GM19397 (cell line): Measurements from ENCODE around the gene BPGM.
"Not testable (repeated sequence)": the region's sequence is repeated elsewhere in the genome, so short reads cannot be mapped to it uniquely, and the experiment has no call there.

ENCODE experiments used
- ATAC-seq: cut with Tn5 transposase; IDR thresholded peaks from one replicate; pipeline ENCODE4 v1.9.1; 2021; ENCODE audit warnings: mild to moderate bottlenecking, moderate library complexity; ENCODE audit not compliant: unreplicated experiment

BPGM gene

DNA sequence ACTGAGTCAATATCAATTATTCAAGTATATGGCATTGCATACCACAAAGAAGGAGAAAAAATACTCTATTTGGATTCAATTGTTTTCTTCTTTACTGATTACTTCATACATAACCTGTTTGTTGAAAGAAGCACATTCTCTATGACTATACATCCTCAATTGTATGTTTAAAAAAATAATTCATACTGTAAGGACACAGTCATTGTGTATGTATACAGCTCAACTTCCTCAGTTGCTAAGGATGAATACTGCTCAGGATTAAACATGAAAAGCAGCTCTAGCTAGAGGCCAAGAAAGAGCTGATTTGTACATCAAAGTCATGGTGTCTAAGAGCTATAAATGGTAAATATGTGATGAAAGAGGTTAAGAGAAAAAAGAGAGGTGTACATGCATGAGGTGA lies 15.8 kb upstream of the BPGM start:
- ATAC-seq: no peak

DNA sequence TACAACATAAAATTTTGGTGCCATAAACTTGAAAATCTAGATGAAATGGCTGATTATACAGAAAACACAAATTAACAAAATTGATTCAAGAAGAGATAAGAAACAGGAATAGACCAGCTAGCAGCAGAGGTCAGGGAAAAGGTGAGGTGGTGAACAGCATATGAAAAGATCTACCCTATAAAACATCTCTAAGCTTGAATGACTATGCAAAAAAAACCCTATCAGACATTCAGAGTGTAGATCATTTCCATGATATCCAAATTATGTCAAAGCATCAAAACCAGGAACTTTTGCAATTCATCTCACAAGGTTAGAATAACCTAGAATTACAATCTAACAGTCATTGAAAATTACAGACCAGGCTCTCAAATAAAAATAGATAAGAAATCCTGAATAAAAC lies 14.6 kb upstream of the BPGM start:
- no peak for ATAC-seq

DNA sequence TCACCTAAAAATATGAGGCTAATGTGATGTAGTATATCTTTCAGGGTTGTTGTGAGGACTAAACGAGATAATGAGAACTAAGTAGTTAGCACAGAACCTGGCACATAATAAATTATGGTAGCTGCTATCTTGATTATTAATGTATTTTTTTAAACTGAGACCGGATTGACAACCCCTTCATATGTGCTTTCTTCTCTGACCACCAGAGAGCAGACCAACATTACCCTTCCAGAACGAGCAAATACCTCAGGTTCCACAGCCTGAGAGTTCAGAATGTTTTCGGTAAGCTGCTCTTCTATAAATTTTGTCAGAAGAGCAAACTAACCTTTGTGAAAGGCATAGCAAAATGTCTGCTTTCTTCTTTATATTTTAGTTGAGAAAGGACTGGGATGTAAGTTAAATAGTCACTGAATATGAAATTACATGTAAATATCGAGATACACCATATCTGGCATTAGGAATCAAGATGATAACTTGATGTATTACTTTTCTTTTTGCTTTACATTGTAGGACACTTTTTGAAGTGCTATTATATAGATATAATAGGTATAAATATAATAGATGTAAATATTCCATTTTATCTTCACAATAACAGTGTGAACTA lies 13.6 kb upstream of the BPGM start:
- ATAC-seq: no peak

DNA sequence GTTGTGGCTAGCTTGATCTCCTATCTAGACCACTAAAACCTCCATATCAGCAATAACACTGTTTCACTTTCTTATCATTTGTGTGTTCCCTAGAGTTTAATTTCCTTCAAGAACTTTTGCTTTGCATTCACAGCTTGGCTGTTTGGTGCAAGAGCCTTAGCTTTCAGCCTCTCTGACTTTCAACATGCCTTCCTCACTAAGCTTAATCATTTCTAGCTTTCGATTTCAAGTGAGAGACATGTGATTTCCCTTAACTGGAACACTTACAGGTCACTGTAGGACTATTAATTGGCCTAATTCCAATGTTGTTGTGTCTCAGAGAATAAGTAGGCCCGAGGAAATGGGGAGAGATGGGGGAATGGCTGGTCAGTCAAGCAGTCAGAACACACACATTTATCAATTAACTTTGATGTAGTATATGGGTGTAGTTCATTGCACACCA lies 10.6 kb upstream of the BPGM start:
- peak; percentile 89 for ATAC-seq

DNA sequence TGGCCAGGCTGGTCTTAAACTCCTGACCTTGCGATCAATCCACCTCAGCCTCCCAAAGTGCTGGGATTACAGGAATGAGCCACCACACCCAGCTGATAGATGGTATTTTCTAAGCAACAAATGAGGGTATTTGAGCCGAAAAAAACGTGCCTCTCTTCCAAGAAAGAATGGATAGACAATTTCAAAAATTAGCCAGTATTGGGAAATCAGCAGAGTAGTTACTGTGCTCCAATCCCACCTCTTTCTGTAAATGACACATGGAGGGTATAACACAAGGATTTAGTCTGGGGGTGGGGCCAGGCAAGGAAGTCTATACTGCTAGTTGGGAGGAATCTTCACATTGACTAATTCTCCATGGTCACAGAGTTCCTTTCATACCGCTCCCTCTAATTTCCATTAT lies 9.2 kb upstream of the BPGM start:
- ATAC-seq: no peak

DNA sequence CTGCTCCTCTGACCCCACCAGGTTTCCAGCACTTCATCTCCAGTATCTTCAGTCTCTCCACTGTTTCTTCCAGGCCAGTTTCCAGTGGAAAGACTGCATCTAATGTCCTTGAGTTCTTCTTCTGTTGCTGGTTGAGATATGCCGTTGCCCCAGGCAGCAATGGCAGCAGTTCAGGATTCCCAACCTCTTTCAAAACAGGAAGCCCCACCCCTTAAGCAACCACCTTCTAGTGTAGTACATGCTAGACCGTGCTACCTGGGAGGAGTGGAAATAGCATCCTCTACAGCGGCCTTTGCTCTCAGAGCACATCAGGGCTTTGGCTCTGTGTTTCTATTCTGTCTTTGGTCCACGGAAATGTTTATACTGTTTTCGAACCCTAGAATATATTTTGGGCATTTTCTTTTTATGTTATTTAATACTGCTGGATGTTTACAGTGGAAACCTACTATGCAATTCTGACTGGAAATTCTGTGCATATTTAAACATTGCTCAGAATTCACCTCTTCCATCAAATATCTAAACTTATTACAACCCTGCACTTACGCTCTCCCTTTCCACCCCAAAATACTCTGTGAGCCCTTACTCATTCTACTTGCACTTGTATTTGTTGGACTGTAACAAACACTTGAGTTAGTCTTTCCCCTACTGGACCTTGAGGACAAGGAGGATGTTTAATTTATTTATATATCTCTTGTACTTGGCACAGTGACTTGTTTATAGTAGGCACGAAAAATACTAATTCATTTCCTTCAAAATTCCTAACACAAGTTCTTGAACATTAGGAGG lies 8.5 kb upstream of the BPGM start:
- ATAC-seq: no peak

DNA sequence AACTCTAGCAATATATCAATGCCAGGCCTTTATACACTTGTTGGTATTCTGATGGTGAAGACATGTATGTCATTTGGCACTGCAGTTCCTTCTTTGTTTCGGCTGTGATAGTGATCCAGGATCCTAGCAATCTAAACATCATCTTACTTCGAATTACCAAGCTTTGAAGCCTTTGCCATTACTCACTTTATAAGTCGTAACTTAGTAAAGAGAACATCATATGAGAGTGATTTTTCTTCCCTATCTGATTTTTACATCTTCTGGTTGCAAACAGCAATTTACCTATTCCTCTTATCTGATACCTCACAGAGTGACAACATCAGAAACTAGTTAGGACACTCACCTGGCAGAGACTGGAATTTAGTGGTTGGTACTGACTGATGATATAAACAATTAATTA lies 7.6 kb upstream of the BPGM start:
- no peak for ATAC-seq

DNA sequence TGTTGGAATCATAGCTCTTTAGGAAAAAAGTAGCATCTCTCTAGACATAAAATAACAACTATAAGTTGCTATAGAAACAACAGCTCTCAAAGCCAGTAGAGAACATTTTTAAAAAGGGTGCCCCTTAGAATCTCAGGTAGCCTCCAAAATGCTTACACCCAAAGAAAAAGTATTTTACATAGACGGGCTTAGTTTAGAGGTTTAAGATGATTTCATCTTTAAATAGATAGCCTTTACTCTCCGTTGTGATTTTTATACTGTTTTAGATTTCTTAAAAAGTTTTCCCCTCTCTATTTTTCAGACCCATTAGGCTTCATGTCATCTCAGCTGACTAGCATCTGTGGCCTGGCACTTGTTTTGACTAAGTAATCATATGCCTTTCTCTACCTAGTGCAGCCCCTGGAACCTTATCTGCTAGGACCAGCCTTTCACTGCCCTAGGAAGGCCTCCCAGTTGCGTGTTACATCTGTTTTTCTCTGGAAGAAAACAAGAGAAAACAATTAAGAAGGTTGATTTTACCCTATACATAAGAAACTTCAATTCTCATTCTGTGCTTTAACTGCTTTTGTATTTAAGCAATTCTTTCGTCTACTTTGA lies 6.9 kb upstream of the BPGM start:
- no peak for ATAC-seq

DNA sequence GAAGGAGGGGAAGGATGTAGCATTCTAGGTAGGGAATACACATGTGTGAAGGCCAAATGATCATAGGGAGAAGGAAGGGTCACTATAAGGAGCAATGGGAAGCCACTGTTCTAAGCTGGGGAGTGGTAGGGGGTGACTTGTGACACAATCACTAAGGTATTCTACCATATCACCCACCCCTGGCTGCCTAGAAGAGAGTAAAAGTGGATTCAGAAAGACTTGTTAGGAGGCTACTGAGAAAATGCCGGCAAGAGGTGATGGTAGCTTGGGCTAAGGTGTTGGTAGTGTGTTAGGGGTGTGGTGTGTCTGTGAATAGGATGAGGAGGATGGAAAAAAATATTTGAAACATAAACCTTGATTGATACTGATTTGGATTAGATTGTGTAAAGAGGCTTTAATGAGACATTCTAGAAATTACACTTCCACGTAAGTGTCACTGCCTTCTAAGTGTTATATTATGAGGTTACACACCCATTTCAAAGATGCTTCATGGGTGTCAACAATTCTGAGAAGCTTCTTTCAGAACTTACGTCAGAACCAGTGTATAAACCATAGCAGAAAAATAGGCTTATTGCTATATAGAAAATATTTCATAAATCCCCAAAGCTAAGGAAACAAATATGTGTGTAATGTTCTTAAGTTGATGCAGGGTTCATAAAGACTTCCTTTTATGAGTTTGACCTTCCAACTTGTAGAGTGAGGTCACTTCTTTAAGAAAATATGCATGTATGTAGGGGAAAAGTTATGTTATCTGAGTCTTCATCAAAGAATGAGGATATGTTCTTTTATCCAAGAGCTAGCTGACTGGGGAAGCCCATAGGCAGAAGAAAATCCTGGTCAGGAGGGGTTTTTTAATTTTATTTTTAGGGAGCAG lies 5.6 kb upstream of the BPGM start:
- ATAC-seq: no peak

DNA sequence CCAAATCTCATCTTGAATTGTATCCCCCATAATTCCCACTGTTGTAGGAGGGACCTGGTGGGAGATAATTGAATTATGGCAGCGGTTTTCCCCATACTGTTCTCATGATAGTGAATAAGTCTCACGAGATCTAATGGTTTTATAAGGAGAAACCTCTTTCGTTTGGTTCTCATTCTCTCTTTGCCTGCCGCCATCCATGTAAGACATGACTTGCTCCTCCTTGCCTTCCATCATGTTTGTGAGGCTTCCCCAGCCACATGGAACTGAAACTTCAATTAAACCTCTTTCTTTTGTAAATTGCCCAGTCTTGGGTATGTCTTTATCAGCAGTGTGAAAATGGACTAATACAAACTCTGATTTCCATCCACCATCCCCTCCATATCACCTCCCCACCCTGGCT lies 4.7 kb upstream of the BPGM start:
- ATAC-seq: not testable (repeated sequence)

DNA sequence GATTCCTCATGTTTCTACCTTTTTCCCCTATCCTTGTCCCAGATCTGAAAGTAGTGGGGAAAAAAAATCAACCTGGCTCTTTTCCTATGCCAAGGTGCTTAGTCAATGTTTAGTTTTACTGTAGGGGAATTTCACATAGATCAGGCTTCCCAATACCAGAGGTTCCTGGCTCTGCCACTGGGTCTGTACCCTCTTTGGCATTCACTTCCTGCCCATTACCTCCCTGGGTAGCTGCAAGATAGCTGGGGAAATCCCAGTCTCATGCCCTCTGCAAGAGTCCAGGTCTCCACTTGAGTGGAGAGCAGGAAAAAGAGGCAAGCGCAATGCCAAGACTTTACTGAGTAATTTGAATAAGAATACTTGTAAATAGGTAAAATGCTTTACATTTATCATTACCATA lies 3.5 kb upstream of the BPGM start:
- ATAC-seq: no peak

DNA sequence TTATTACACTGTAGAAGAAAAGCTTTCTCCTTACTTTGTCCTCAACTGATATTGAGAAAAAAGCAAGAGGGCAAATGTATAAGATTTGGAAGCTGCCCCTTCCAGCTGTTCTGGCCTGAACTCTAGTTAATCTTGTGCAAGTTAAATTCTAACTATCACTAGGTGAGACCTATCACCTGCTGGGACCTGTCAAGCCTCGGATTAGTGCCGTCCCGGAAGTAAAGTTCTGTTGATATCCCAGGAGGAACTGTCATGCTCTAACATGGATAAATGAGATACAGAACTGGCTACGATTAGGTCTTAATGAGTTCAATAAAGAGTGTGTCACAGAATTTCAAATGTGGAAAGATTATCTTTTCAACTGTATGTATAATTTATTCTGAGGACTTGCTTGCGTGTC lies 1.2 kb upstream of the BPGM start:
- ATAC-seq: no peak

DNA sequence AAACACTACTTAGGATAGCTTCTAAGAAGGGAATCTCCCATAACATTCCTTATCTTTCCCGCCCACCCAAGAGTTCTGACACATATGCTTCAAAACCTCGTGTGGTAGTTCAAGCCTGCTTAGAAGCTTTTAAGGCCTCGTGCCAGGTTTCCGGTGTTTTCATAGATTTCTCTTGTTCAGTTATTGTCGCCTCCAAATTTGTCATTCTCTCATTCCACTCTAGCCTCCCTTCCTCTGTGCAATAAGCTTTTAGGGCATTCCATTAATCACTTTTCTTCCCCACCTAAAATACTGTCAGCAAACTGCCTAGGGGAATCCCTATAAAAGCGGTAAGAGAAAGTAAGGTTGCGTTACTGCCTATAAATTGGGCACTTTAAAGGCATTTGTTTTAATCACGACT lies 718 bp upstream of the BPGM start:
- ATAC-seq: no peak

DNA sequence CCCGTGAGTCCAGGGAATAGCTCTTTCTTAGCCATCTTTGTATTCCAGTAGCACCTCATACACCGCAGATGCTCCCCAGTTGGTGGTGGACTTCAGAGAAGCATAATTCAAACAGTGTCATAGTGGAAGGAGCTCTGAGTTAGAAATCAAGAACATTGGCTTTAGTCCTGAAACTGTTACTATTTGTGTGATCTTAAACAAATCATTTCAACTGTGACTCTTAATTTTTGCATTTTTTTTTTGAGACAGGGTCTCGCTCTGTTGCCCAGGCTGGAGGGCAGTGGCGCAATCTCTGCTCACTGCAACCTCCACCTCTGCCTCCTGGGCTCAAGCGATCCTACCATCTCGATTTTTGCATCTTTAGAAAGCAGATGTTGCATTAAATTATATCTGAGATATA lies 1.8 kb downstream of the BPGM start:
- ATAC-seq: no peak

DNA sequence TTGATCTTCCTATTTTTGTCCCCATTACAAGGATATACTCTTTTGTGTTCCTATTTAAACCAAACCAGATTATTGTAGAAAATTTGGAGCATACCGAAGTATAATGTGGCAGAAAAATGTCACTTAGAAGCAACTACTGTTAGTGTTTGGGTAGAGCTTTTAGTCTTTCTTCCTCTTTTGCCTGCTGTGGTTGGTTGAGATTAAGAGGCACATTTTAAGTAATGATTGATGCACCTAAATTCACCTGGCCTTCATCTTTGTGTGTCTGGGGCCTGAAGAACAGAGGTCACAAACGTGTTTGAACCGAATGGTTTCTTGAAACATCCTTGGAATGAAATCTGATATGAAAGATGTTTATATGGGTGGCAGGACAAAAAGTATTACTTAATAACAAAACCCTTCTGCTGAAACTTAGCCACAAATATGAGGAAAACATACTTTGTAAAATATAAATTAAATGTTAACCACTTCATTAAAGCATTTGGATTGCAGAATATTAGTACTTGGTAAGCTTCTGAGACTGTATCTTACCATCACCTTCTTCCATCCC lies 2.6 kb downstream of the BPGM start:
- ATAC-seq: no peak

DNA sequence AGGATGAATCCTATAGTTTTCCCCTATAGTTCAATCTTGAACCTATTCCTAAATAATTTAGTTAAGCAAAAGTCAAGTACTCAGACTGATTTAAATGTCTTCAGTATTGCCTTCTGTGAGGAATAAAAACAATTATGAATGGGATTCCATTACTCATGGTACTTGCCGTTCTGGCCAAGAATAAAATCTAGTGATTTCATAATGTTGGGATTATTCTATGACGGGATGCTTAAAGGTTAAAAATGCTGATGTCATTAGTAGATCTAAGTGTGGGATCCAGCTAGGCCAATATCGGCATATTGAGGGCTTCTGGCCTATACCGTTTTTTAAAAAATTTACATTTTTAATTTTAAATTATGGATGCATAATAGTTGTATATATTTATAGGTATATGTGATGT lies 5.3 kb downstream of the BPGM start:
- ATAC-seq: no peak

DNA sequence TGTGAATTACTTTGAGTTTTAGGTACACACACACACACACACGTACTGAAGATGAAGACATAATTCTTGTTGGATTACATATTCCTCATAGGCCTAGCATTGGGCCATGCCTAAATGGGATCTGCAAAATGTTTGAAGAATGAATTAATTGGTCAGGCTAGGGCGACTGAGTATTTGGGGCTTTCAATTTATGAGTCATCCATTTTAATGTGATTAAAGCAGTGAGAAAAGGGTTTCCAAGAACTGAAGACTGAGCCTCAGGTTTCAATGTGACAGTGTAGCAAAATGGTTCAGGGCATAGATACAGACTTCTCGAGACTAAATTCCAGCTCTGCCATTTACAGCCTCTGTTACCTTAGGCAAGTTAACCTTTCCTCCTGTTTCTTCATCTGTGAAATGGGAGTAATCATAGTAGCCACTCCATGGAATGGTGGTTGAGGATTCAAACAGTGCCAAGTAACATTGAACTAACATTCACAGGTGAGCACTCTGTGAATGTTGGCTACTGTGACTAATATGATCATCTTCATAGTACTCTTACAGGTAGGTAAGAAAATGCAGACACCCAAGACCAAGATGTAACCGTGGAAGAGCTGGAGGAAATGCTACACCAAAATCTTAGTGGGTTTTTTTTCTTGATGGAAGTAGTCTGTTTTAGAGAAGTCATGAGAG lies 7.6 kb downstream of the BPGM start:
- ATAC-seq: no peak

DNA sequence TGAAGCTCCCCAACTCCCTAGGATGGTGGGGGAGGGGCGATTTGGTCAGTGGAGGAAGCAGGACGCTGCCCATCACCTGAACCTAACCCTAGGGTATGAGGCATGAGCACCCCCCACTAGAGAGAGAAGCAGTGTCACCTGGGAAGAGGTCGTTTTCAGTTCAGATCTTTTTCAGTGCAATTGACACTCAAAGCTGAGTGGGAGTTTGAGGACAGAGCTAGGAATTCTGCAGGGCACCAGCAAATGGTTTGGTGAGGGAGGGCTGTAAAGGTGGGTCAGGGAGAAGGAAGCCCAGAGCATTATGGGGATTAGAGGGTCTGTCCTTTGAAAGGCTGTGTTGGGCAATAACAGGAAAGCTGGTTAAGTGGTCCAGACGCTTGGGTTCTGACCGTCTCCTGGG lies 10.9 kb downstream of the BPGM start:
- no peak for ATAC-seq

DNA sequence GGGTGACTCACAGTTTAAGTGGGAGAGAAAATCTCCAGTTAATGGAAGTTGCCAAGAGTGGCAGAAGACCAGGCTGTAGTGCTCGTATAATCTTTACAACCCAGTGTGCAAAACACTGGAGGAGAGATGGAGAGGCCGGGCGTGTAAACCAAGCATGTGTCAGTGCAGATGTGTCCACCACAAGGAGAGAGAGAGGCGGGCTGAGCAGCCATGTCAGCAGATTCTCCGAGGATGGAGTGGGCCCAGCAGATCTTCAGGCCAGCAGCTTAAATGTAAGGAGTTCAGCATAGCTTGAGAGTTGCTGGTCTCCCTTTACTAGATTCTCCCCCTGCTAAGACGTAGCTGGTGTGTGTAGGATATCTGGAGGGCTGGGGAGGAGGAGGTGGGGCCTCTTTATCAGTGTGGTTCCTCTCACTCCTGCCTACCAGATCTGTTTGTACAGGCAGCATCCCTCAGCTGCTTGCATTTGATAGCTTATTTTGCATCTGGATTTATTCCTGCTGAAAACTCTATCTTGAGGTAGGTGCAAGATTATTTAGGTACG lies 13.7 kb downstream of the BPGM start:
- ATAC-seq: no peak

DNA sequence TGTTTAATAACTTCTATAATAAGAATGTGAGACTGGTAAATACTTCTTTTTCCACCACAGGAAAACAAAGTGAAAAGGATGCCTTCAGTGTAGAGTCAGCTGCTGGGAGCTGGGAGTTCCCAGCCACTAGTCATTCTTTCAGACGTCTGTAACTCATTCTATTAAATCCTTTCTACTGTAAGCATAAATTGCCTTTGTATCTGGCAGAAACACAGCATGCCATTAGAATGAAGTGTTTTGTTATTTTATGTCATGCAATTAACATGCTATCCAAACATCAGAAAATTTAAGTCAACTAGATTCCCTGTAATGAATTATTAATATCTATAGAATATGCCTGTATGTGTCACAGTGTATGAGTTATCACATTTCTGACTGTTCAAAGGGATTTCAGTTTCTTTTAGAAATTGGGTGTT lies 14.3 kb downstream of the BPGM start:
- no peak for ATAC-seq
